PC-9 (cell line): ENCODE results near the gene TCP11.

Experiments used
- CTCF ChIP-seq: fragments of 200-600 bp; sonication (generic); conservative IDR thresholded peaks from 2 replicates; pipeline ENCODE4 v1.6.1; 2017; ENCODE audit warnings: mixed run types, antibody characterized with exemption, mild to moderate bottlenecking, moderate library complexity
- EZH2 ChIP-seq: fragments of 200-600 bp; sonication (generic); IDR thresholded peaks from 2 replicates; pipeline ENCODE4 v1.8.0; 2017; ENCODE audit warnings: antibody characterized with exemption, low read depth

GRCh38 chr6:35166116-35166515 lies 25.0 kb upstream of the TCP11 start:
- TF ChIP-seq CTCF (no peak), EZH2 (no peak)
